ENCODE data around the gene PSTPIP2.

- no peak for TF ChIP-seq CTCF (IDR thresholded peaks at IDR 0.05)
- TF ChIP-seq POLR2A (IDR thresholded peaks at IDR 0.05), result no peak
These were observed 52.1 kb downstream of the PSTPIP2 start for GRCh38 chr18:46019936-46020335.

All from right lobe of liver (tissue), 4 donors.